H1 (cell line): ENCODE data around the gene NEO1. TPM values are rescaled to one million over a fixed set of nuclear protein-coding genes. Genes with fewer than 3 reads are reported as not detected.

Experiments
- CTCF ChIA-PET: fragments of 300-600 bp; sonication (Branson Sonifier 250); formaldehyde crosslinking; loops from one replicate; lab custom pipeline; 2021; ENCODE audit not compliant: partially characterized antibody; lab: Charles Lee
- POLR2A ChIA-PET: fragments of 300-600 bp; sonication (Branson Sonifier 250); formaldehyde crosslinking; loops from one replicate; lab custom pipeline; 2021; ENCODE audit warnings: inconsistent platforms; ENCODE audit not compliant: partially characterized antibody; lab: Charles Lee
- DNase-seq, 2 experiments: peaks; one replicate each; pipeline versions ENCODE4 v3.0.0 to v3.0.0-alpha.2; 2010 to 2022; ENCODE audit warnings: low spot score in 2 of 2, low read depth in 1 of 2, mixed read lengths in 1 of 2
- FAIRE-seq: peaks from 2 replicates; lab custom pipeline; 2011; peaks lifted over from hg19 to GRCh38; lab: Jason Lieb, UNC
- H2AFZ ChIP-seq: 2 replicates; pipeline ENCODE4 v1.8.1; 2012; ENCODE audit warnings: low read length, inconsistent platforms
- H2AK5ac ChIP-seq: 2 replicates; pipeline ENCODE4 v1.6.1; 2013; ENCODE audit warnings: low read depth, low read length
- H2BK120ac ChIP-seq: replicated peaks from 2 replicates; pipeline ENCODE3; 2013; ENCODE audit warnings: low read depth, low read length, inconsistent platforms
- H2BK12ac ChIP-seq: 2 replicates; pipeline ENCODE4 v1.6.1; 2013; ENCODE audit warnings: low read depth, low read length
- H2BK15ac ChIP-seq: 2 replicates; pipeline ENCODE4 v1.6.1; 2013; ENCODE audit warnings: low read length
- H2BK20ac ChIP-seq: 2 replicates; pipeline ENCODE4 v1.6.1; 2013; ENCODE audit warnings: low read length
- H2BK5ac ChIP-seq: 2 replicates; pipeline ENCODE4 v1.6.1; 2013; ENCODE audit warnings: low read depth, low read length
- H3K14ac ChIP-seq: 2 replicates; pipeline ENCODE4 v1.6.1; 2013; ENCODE audit warnings: inconsistent platforms; ENCODE audit not compliant: insufficient read length
- H3K18ac ChIP-seq: 2 replicates; pipeline ENCODE4 v1.6.1; 2013; ENCODE audit warnings: low read length; ENCODE audit errors: extremely low read depth
- H3K23ac ChIP-seq: 2 replicates; pipeline ENCODE4 v1.6.1; 2013; ENCODE audit warnings: inconsistent platforms; ENCODE audit not compliant: insufficient read length
- H3K23me2 ChIP-seq: 2 replicates; pipeline ENCODE4 v1.6.1; 2013; ENCODE audit warnings: low read depth, low read length
- H3K27ac ChIP-seq: 2 replicates; pipeline ENCODE4 v1.6.1; 2011; ENCODE audit warnings: low read depth, low read length, inconsistent platforms
- H3K27me3 ChIP-seq, 4 experiments: replicated peaks in 1 of 4; 1 replicate in 1 of 4; 2 replicates in 3 of 4; pipeline versions ENCODE4 v1.6.1 to v1.8.1; 2011 to 2013; ENCODE audit warnings: low read length in 3 of 4, mild to moderate bottlenecking in 3 of 4, inconsistent platforms in 2 of 4, mixed read lengths in 2 of 4, moderate library complexity in 1 of 4; ENCODE audit not compliant: control insufficient read depth in 3 of 4, insufficient read depth in 3 of 4; ENCODE audit errors: extremely low read depth in 1 of 4
- H3K36me3 ChIP-seq, 4 experiments: 2 replicates each; pipeline versions ENCODE4 v1.6.1 to v1.8.1; 2011 to 2013; ENCODE audit warnings: mild to moderate bottlenecking in 4 of 4, low read length in 3 of 4, moderate library complexity in 2 of 4, control low read depth in 1 of 4, inconsistent platforms in 1 of 4; ENCODE audit not compliant: insufficient read depth in 4 of 4, control insufficient read depth in 2 of 4
- H3K4ac ChIP-seq: replicated peaks from 2 replicates; pipeline ENCODE3; 2013; ENCODE audit warnings: low read length, low read depth, mixed read lengths, inconsistent platforms; ENCODE audit not compliant: insufficient read length
- H3K4me1 ChIP-seq, 4 experiments: replicated peaks in 1 of 4; 1 replicate in 1 of 4; 2 replicates in 3 of 4; pipeline versions ENCODE4 v1.6.1 to v1.8.1; 2011 to 2013; ENCODE audit warnings: low read length in 3 of 4, inconsistent platforms in 2 of 4, mixed read lengths in 1 of 4; ENCODE audit not compliant: insufficient read depth in 4 of 4, control insufficient read depth in 3 of 4
- H3K4me2 ChIP-seq, 2 experiments: 2 replicates each; pipeline versions ENCODE4 v1.6.1 to v1.8.1; 2011 to 2013; ENCODE audit warnings: low read depth in 2 of 2, low read length in 2 of 2, control low read depth in 1 of 2, inconsistent platforms in 1 of 2, mild to moderate bottlenecking in 1 of 2; ENCODE audit not compliant: insufficient read depth in 1 of 2
- H3K4me3 ChIP-seq, 4 experiments: fragments of 200-600, 300-600 bp in 1 of 4; sonication (generic), shearing (Covaris generic), sonication (Bioruptor Twin) in 1 of 4; 2 replicates each; pipeline versions ENCODE4 v1.5.1 to v1.8.1; 2011 to 2016; ENCODE audit warnings: low read length in 4 of 4, low read depth in 3 of 4, control low read depth in 2 of 4, inconsistent platforms in 2 of 4, mild to moderate bottlenecking in 2 of 4, mixed read lengths in 1 of 4, moderate library complexity in 1 of 4; ENCODE audit not compliant: insufficient read depth in 2 of 4; ENCODE audit errors: extremely low read depth in 1 of 4
- H3K56ac ChIP-seq: replicated peaks from 2 replicates; pipeline ENCODE3; 2013; ENCODE audit warnings: low read depth, mild to moderate bottlenecking, mixed read lengths, low read length, inconsistent platforms; ENCODE audit not compliant: insufficient read length
- H3K79me1 ChIP-seq: 2 replicates; pipeline ENCODE4 v1.6.1; 2013; ENCODE audit warnings: low read depth, low read length, control low read depth
- H3K79me2 ChIP-seq, 2 experiments: 2 replicates each; pipeline versions ENCODE4 v1.6.1 to v1.8.1; 2012 to 2013; ENCODE audit warnings: low read length in 2 of 2, mild to moderate bottlenecking in 2 of 2, inconsistent platforms in 1 of 2; ENCODE audit not compliant: insufficient read depth in 2 of 2, control insufficient read depth in 1 of 2
- H3K9ac ChIP-seq, 4 experiments: replicated peaks in 1 of 4; 1 replicate in 1 of 4; 2 replicates in 3 of 4; pipeline versions ENCODE4 v1.6.1 to v1.8.1; 2011 to 2013; ENCODE audit warnings: low read depth in 3 of 4, low read length in 3 of 4, control low read depth in 2 of 4, mild to moderate bottlenecking in 2 of 4, moderate library complexity in 2 of 4, inconsistent platforms in 1 of 4; ENCODE audit errors: extremely low read depth in 1 of 4
- H3K9me3 ChIP-seq, 2 experiments: 2 replicates each; pipeline versions ENCODE4 v1.6.1 to v1.8.1; 2012 to 2013; ENCODE audit warnings: mild to moderate bottlenecking in 2 of 2, moderate library complexity in 2 of 2, control low read depth in 1 of 2, inconsistent platforms in 1 of 2, low read depth in 1 of 2, low read length in 1 of 2, mixed read lengths in 1 of 2; ENCODE audit not compliant: insufficient read depth in 2 of 2
- H4K20me1 ChIP-seq, 2 experiments: replicated peaks in 1 of 2; 2 replicates each; pipeline versions ENCODE3 to v1.8.1; 2011 to 2013; ENCODE audit warnings: inconsistent platforms in 2 of 2, low read length in 2 of 2, mild to moderate bottlenecking in 1 of 2; ENCODE audit not compliant: insufficient read depth in 2 of 2, control insufficient read depth in 1 of 2
- H4K5ac ChIP-seq: 2 replicates; pipeline ENCODE4 v1.6.1; 2013; ENCODE audit warnings: low read length, low read depth, mixed read lengths, inconsistent platforms; ENCODE audit not compliant: insufficient read length
- H4K8ac ChIP-seq: 2 replicates; pipeline ENCODE4 v1.8.0; 2013; ENCODE audit warnings: mild to moderate bottlenecking, moderate library complexity, low read length, inconsistent platforms; ENCODE audit not compliant: insufficient read depth; ENCODE audit errors: extremely low read depth
- H4K91ac ChIP-seq: replicated peaks from 2 replicates; pipeline ENCODE3; 2013; ENCODE audit warnings: low read length, mixed read lengths, inconsistent platforms; ENCODE audit not compliant: insufficient read length
- BCL11A ChIP-seq, 2 experiments: IDR thresholded peaks; one replicate each; pipeline ENCODE4 v1.6.1; 2011; ENCODE audit warnings: low read depth in 2 of 2, low read length in 2 of 2, mild to moderate bottlenecking in 2 of 2
- KDM5A ChIP-seq: fragments of 200-600 bp; IDR thresholded peaks from 2 replicates; pipeline ENCODE4 v1.7.1; 2012; ENCODE audit warnings: mild to moderate bottlenecking, low read length, inconsistent platforms, mixed read lengths
- NRF1 ChIP-seq: IDR thresholded peaks from 2 replicates; pipeline ENCODE4 v1.6.1; 2011; ENCODE audit warnings: mild to moderate bottlenecking, low read depth, low read length, improper control_type of control experiment
- YY1 ChIP-seq: IDR thresholded peaks from 2 replicates; pipeline ENCODE4 v1.6.1; 2011; ENCODE audit warnings: low read depth, mild to moderate bottlenecking, low read length
- WGBS, 2 experiments: shearing (Covaris generic) in 1 of 2; methylation state at CpG; one replicate each; pipeline versions ENCODE4 v1.1.6 to v1.1.7; 2013 to 2015; ENCODE audit warnings: low lambda C conversion rate in 2 of 2, mixed read lengths in 2 of 2, inconsistent platforms in 1 of 2, low coverage in 1 of 2, missing lambda C conversion rate in 1 of 2; ENCODE audit not compliant: insufficient replicate concordance in 2 of 2, insufficient coverage in 1 of 2, insufficient read length in 1 of 2; ENCODE audit errors: extremely low coverage in 1 of 2, missing lambda C conversion rate in 1 of 2; 5-methylcytosine and 5-hydroxymethylcytosine counted together
- polyA plus RNA-seq, 7 experiments: library from polyadenylated mRNA; depleted of rRNA in 3 of 7; stranded (reverse) in 5 of 7; unstranded in 2 of 7; fragments of >200 nt in 5 of 7; fragments of 200-250 nt in 2 of 7; gene quantifications; 1 replicate in 5 of 7; 2 replicates in 1 of 7; 4 replicates in 1 of 7; pipeline versions ENCODE4 v1.2.1 to v1.2.3, GENCODE V29; 2011 to 2013; ENCODE audit warnings: missing spikeins in 2 of 7, mixed read lengths in 2 of 7
- total RNA-seq: library from RNA; stranded (reverse); fragmentation: NEBNext Ultra II Directional; extraction: Animal tissue kit (Norgen Biotek cat#: 25700); gene quantifications from 2 replicates; pipeline ENCODE4 v1.2.1, GENCODE V29; 2021

The NEO1 gene
- total and polyA plus RNA-seq, 2 of the 8 experiments (the other 6 are each of a cell fraction or from before 2014, with no cell fraction given): 36.0 to 51.0 TPM

DNA sequence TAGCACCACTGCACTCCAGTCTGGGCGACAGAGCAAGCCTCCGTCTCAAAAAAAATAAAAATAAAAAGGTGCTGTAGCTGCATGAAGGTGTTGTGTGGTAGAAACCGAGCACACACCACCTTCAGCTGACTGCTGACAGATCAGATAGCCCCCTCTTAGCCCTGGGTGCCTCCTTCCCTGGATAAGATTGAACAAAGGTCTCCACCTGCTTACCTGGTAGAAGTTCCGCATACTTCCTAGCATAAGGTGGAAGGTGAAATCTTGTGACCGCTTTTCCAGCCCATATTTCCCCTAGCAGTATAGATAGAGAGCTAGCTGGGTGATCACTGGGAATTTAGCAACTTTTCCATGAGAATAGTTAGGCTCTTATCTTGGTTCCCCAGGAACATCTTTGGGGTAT is 18.7 kb upstream of the NEO1 start:
- Histone ChIP-seq H3K23ac (no peak overlapping the region), H2AK5ac (no peak overlapping the region), H4K20me1 (no peaks in the 10 kb centered on the region), H3K27ac (no peak overlapping the region), H3K4me3 (no peak overlapping the region), H3K79me2 (no peaks in the 10 kb centered on the region), H3K14ac (no peak overlapping the region), H3K23me2 (no peaks in the 10 kb centered on the region), H3K79me1 (no peaks in the 10 kb centered on the region), H3K4me1 (peaks cover 0 to 3% (median 1%) of the 10 kb centered on the region in 4 experiments; a peak in 3 of 7 replicates), H2AFZ (peak overlapping the region; percentile 65; the same call in 1 of the 2 replicates), H3K18ac (no peak overlapping the region), H2BK12ac (no peak overlapping the region), H4K5ac (no peak overlapping the region), H3K4ac (no peak overlapping the region), H2BK120ac (no peak overlapping the region), H3K56ac (no peak overlapping the region), H3K9me3 (no peaks in the 10 kb centered on the region; a peak in 1 of 4 replicates), H3K36me3 (no peaks in the 10 kb centered on the region; a peak in 1 of 8 replicates), H4K8ac (no peak overlapping the region), H3K27me3 (no peaks in the 10 kb centered on the region), H3K4me2 (no peak overlapping the region), H3K9ac (no peak overlapping the region), H2BK5ac (no peak overlapping the region), H4K91ac (no peak overlapping the region), H2BK20ac (no peak overlapping the region), H2BK15ac (no peak overlapping the region)
- 88% methylated on average over 3 of the region's 5 CpGs; no CpG with 5 or more reads in 1 of the 2 experiments for WGBS, 2 experiments
- DNase-seq (no peak), FAIRE-seq (no peak)
- ChIA-PET CTCF (interaction anchor here (0.6 to 1.6 kb wide), 5 partner anchors 15 to 717 kb away, joined by 3 to 4 read pairs (median 3); no protein-coding TSS in a partner anchor), POLR2A (no interaction called here)
- TF ChIP-seq BCL11A (IDR thresholded peaks at IDR 0.05; ENCODE audit: low read depth in 2 of 2, low read length in 2 of 2): no peak
- no peak for TF ChIP-seq YY1
- TF ChIP-seq NRF1: no peak
- TF ChIP-seq KDM5A: no peak
